Testis (tissue), 2 donors: Measurements from ENCODE around the gene COMMD3.

Experiments
- POLR2A ChIP-seq: fragments of 450-650 bp; IDR thresholded peaks from one replicate; pipeline ENCODE4 v1.6.1; 2017; ENCODE audit warnings: antibody characterized with exemption, mild to moderate bottlenecking, moderate library complexity
- TF ChIP-seq, protein P1 (sequence below), 3 experiments: fragments of 450-650 bp in 2 of 3; fragments of 200-600 bp in 1 of 3; sonication (generic) in 1 of 3; IDR thresholded peaks; one replicate each; pipeline ENCODE4 v1.5.1; 2016 to 2019; ENCODE audit warnings: antibody characterized with exemption in 3 of 3, mild to moderate bottlenecking in 2 of 3, moderate library complexity in 1 of 3

DNA sequence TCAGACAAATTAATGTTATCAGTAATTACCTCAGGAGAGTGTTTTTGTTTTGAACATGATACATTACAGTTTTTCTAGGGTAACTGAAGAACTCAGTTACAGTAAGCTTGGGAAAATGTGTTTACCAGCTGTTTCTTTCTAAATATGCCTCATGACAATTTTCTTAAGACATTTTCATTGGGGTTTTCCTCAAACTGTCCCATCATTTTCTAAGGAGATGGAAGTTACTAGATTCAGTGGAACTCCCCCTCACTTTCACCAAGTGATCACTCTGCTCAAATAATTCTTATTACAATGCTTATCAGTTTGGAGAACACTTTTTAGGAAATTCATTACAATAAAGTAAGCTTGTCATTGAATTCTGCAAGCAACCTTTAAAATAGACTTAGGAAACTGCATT lies 22.7 kb downstream of the COMMD3 start:
- TF ChIP-seq, protein P1, sequence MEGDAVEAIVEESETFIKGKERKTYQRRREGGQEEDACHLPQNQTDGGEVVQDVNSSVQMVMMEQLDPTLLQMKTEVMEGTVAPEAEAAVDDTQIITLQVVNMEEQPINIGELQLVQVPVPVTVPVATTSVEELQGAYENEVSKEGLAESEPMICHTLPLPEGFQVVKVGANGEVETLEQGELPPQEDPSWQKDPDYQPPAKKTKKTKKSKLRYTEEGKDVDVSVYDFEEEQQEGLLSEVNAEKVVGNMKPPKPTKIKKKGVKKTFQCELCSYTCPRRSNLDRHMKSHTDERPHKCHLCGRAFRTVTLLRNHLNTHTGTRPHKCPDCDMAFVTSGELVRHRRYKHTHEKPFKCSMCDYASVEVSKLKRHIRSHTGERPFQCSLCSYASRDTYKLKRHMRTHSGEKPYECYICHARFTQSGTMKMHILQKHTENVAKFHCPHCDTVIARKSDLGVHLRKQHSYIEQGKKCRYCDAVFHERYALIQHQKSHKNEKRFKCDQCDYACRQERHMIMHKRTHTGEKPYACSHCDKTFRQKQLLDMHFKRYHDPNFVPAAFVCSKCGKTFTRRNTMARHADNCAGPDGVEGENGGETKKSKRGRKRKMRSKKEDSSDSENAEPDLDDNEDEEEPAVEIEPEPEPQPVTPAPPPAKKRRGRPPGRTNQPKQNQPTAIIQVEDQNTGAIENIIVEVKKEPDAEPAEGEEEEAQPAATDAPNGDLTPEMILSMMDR (IDR thresholded peaks at IDR 0.05): no peak
- TF ChIP-seq POLR2A: no peak
